Esophagus muscularis mucosa (tissue), 4 donors: ENCODE measurements around the gene F12. TPM values are rescaled to one million over a fixed set of nuclear protein-coding genes. Genes with fewer than 3 reads are reported as not detected.
A peak's percentile ranks its signal among the peaks of the same experiment; 100 is the strongest.

ENCODE experiments used
- DNase-seq: peaks from one replicate; pipeline ENCODE4 v3.0.0-alpha.2; 2017; ENCODE audit errors: extremely low spot score
- H3K27ac ChIP-seq, 4 donors: fragments of 200-600 bp; sonication (generic); replicated peaks in 1 of 4; 1 replicate in 3 of 4; 2 replicates in 1 of 4; pipeline ENCODE4 v1.5.1; 2016 to 2019; ENCODE audit warnings: mild to moderate bottlenecking in 1 of 4
- H3K27me3 ChIP-seq, 4 donors: fragments of 200-600 bp; sonication (generic); one replicate each; pipeline versions ENCODE4 v1.5.1 to v1.6.0; 2016 to 2019
- H3K36me3 ChIP-seq, 4 donors: fragments of 200-600 bp; sonication (generic); one replicate each; pipeline ENCODE4 v1.5.1; 2016 to 2019
- H3K4me1 ChIP-seq, 4 donors: fragments of 200-600 bp; sonication (generic); one replicate each; pipeline ENCODE4 v1.5.1; 2016 to 2019
- H3K4me3 ChIP-seq, 4 donors: fragments of 200-600 bp; sonication (generic); 1 replicate in 2 of 4; 2 replicates in 2 of 4; pipeline ENCODE4 v1.5.1; 2016 to 2019; ENCODE audit warnings: mild to moderate bottlenecking in 4 of 4, moderate library complexity in 1 of 4
- H3K9me3 ChIP-seq, 4 donors: fragments of 200-600 bp; sonication (generic); 1 replicate in 3 of 4; 2 replicates in 1 of 4; pipeline ENCODE4 v1.5.1; 2016 to 2019
- CTCF ChIP-seq, 3 experiments: fragments of 200-600 bp in 2 of 3; fragments of 450-650 bp in 1 of 3; sonication (generic) in 2 of 3; IDR thresholded peaks; one replicate each; pipeline ENCODE4 v1.5.1; 2017 to 2019; ENCODE audit warnings: antibody characterized with exemption in 3 of 3, mild to moderate bottlenecking in 2 of 3, moderate library complexity in 1 of 3
- EP300 ChIP-seq: sonication (generic); formaldehyde crosslinking; IDR thresholded peaks from one replicate; pipeline ENCODE4 v1.6.1; 2017; ENCODE audit warnings: antibody characterized with exemption
- POLR2A ChIP-seq: fragments of 450-650 bp; IDR thresholded peaks from one replicate; pipeline ENCODE4 v1.6.1; 2017; ENCODE audit warnings: antibody characterized with exemption, moderate library complexity, mild to moderate bottlenecking, low read depth
- POLR2AphosphoS5 ChIP-seq, 2 donors: sonication (generic); formaldehyde crosslinking; IDR thresholded peaks; one replicate each; pipeline ENCODE4 v1.6.1; 2017; ENCODE audit warnings: antibody characterized with exemption in 2 of 2
- WGBS: methylation state at CpG from one replicate; pipeline ENCODE4 v1.1.5; 2018; 5-methylcytosine and 5-hydroxymethylcytosine counted together
- intact Hi-C: fragments of 100-400 bp; cut with DNase I; formaldehyde crosslinking; loops from one replicate; pipeline ENCODE4 v1.15.1; 2023
- total RNA-seq, 4 donors: library from RNA; depleted of rRNA; stranded (reverse); fragments of >200 nt; gene quantifications; one replicate each; pipeline versions ENCODE4 v1.1.0 to v1.2.1, GENCODE V29; 2016

The F12 gene
- total RNA-seq, 4 donors from 2014 or later = 0.17 TPM; not detected in 3

DNA sequence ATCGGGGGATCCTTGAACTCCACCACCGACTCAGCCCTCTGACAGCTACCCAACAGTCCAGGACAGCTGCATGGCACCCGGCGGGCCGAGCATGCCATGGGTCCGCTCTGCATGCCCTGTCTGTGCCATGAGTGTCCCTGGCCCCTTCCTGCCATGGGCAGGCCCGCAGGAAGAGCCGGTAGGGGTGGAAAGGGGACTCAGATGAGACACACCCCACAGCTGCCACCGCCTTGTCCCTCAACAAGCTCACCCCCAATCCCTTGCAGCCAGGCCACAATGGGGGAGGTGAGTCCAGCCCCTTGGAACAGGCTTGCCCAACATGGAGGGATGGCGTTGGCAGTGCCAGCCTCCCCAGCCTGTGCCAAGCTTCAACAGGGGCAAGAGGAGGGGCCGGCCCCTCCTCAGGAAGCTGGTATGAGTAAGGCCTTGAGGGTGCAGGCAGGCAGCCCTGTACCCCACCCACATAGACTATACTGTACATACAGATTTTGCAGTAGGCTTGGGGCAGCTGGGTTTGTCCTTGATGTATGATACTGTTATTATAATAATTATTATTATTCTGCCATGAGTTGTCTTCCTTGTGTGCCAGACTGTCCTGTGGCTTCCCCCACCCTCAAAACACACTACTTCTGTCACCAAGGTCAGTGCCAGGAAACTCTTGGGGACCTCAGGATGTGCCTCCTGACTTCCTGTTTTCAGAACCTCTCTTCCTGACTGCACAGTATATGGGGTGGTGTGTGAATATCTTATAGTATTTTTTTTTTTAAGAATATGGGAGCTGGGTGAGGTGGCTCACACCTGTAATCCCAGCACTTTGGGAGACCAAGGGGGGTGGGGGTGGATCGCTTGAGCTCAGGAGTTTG lies 37.1 kb downstream of the F12 start:
- peaks cover 0 to 6% (median 0%) of the 10 kb centered on the region in 4 donors for H3K36me3 ChIP-seq
- intact Hi-C loops = no loop called here
- no peak overlapping the region for H3K4me3 ChIP-seq
- TF ChIP-seq EP300 = no peak
- TF ChIP-seq POLR2AphosphoS5 (IDR thresholded peaks at IDR 0.05) = no peak
- TF ChIP-seq POLR2A = no peak
- TF ChIP-seq CTCF (IDR thresholded peaks at IDR 0.05) = no peak
- WGBS = 81% methylated on average over 3 of the region's 12 CpGs
- H3K4me1 ChIP-seq = peaks cover 14 to 37% (median 32%) of the 10 kb centered on the region in 4 donors
- H3K27ac ChIP-seq = no peak overlapping the region
- H3K9me3 ChIP-seq = no peaks in the 10 kb centered on the region
- no peaks in the 10 kb centered on the region for H3K27me3 ChIP-seq
- no peak for DNase-seq

DNA sequence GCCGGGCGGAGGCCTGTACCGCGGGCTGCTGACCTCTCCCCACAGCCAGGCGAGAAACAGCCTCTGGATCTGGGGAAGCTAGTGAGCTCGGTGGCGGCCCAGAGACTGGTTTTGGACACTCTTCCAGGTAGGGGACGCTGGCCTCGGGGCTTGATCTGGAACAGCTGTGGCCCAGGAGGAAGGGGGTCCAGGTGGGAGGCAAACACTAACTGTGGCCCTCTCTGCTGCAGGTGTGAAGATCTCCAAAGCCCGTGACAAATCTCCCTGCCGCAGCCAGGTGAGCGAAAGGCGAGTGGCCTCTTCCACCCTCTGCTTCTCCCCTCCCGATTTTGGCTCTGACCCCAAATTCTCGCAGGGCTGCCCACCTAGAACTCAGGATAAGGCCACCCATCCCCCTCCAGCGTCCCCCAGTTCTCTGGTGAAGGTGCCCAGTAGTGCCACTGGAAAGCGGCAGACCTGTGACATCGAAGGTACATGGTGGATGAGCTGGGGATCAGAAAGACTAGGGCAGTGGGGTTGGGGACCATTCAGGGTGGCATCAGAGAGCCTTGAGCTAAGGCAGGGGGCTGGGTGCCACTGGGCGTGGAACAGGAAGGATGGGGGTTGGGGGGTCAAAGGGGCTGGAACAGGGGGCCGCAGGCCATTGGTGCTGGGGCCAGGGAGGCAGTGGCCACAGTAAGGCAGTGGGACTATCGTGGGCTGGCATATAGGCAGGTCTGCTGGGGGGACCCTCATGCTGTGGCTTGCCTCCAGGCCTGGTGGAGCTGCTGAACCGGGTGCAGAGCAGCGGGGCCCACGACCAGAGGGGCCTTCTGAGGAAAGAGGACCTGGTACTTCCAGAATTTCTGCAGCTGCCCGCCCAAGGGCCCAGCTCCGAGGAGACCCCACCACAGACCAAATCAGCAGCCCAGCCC lies 38.0 kb downstream of the F12 start:
- WGBS = 67% methylated on average over 19 of the region's 26 CpGs
- Histone ChIP-seq H3K27ac (peak overlapping the region; percentile 55 to 70 (median 61)), H3K27me3 (no peaks in the 10 kb centered on the region), H3K36me3 (peaks cover 0 to 6% (median 0%) of the 10 kb centered on the region in 4 donors), H3K9me3 (no peaks in the 10 kb centered on the region), H3K4me1 (peaks cover 20 to 45% (median 39%) of the 10 kb centered on the region in 4 donors), H3K4me3 (peak overlapping the region; percentile 39 to 58 (median 53))
- TF ChIP-seq EP300 = no peak
- no peak for TF ChIP-seq POLR2A
- TF ChIP-seq CTCF (IDR thresholded peaks at IDR 0.05) = no peak
- intact Hi-C loops = no loop called here
- no peak for DNase-seq

DNA sequence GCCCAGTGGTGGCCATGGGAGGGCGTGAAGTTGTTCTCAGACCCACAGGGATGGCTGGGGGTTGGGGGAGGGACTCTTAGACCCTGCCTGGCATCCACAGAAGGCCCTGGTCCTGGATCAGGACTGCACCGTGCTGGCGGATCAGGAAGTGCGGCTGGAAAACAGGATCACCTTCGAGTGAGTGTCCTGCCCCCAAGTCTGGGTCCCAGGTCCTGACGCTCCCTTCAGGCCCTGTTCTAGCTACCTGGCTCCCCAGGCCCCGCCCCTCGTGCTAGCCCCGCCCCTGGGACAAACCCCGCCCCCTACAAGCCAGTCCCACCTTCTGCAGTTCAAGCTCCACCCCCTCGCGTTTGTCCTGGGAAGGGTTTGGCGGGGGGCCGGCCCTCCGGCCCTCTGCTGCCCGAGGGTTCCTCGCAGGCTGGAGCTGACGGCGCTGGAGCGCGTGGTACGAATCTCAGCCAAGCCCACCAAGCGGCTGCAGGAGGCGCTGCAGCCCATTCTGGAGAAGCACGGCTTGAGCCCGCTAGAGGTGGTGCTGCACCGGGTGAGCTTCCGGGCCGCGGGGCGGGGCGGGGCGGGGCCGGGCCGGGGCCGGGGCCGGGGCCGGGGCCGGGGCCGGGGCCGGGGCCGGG lies 38.8 kb downstream of the F12 start:
- TF ChIP-seq EP300 (no peak), CTCF (IDR thresholded peaks at IDR 0.05) (peak; percentile 38 to 63 (median 54)), POLR2AphosphoS5 (IDR thresholded peaks at IDR 0.05) (peak in 1 of 2 donors; percentile 69), POLR2A (no peak)
- no peak for DNase-seq

DNA sequence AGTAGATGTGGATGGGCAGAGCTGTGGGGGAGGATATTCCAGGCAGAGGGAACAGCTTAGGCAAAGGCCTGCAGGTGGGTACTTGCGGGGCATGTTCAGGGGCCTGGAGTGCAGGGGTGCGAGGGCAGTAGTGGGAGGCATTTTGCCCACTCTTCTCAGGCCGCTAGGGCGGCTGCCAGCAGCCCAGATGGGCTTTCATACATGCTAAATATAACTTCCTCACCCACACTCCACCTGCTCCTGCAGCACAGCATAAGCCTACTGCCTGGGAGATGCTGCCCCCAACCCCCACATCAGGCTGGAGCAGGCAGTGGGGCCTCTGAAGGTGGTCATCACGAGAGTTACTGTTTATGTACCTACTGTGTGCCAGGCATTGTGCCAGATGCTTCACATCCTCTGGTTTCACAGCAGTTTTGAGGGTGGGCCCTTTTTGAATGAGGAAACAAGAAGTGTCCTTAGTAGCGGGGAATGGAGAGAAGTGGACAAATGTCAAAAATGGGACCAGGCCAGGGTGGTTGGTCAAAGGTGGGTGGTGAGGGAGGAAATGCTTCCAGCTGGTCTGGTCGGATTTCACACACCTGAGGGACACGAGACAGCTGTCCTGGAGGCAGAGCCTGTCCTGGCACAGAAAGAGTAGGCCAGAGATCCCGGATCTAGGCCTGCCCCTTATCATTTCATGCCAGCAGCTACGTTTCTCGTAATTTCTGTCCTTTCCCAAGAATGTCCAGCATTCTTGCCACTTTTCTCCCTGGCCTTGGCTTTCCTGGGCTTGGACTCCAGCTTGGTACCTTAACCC lies 39.5 kb downstream of the F12 start:
- WGBS = 71% methylated on average over 11 of the region's 11 CpGs
- no peak for DNase-seq
- Histone ChIP-seq H3K27me3 (no peaks in the 10 kb centered on the region), H3K27ac (peak overlapping the region; percentile 44 to 70 (median 65)), H3K4me3 (no peak overlapping the region), H3K36me3 (peaks cover 0 to 6% (median 0%) of the 10 kb centered on the region in 4 donors), H3K9me3 (no peaks in the 10 kb centered on the region), H3K4me1 (peaks cover 25 to 57% (median 49%) of the 10 kb centered on the region in 4 donors)
- intact Hi-C loops = no loop called here
- TF ChIP-seq POLR2AphosphoS5 (IDR thresholded peaks at IDR 0.05) (no peak), POLR2A (no peak), EP300 (no peak), CTCF (IDR thresholded peaks at IDR 0.05) (no peak)

More for the DNA sequence above, 38.8 kb downstream of the F12 start:
- intact Hi-C loops = no loop called here
- peaks cover 0 to 6% (median 0%) of the 10 kb centered on the region in 4 donors for H3K36me3 ChIP-seq
- WGBS = 40% methylated on average over 16 of the region's 42 CpGs
- H3K27ac ChIP-seq = peak overlapping the region; percentile 44 to 70 (median 65)
- peaks cover 25 to 52% (median 47%) of the 10 kb centered on the region in 4 donors for H3K4me1 ChIP-seq
- no peaks in the 10 kb centered on the region for H3K27me3 ChIP-seq
- peak overlapping the region; percentile 39 to 58 (median 53) for H3K4me3 ChIP-seq
- H3K9me3 ChIP-seq = no peaks in the 10 kb centered on the region
